BLaER1 treated with 17β-estradiol and CSF1 and Interleukin-3, amounts not matched to agents 10 nM and 100 nM (cell line): ENCODE results near the gene UNCX.
"Not testable (repeated sequence)": the region's sequence is repeated elsewhere in the genome, so short reads cannot be mapped to it uniquely, and the experiment has no call there.

Source experiments
- H3K27ac ChIP-seq, 11 experiments: shearing (Covaris generic); formaldehyde crosslinking; 2 replicates each; pipeline ENCODE4 v1.8.1; 2022
- H3K27me3 ChIP-seq, 11 experiments: shearing (Covaris generic); formaldehyde crosslinking; 2 replicates each; pipeline ENCODE4 v1.8.1; 2022
- H3K36me3 ChIP-seq, 11 experiments: shearing (Covaris generic); formaldehyde crosslinking; 2 replicates each; pipeline ENCODE4 v1.8.1; 2022
- H3K4me1 ChIP-seq, 10 experiments: shearing (Covaris generic); formaldehyde crosslinking; 2 replicates each; pipeline ENCODE4 v1.8.1; 2022
- H3K4me2 ChIP-seq, 11 experiments: shearing (Covaris generic); formaldehyde crosslinking; 2 replicates each; pipeline ENCODE4 v1.8.1; 2022
- H3K4me3 ChIP-seq, 10 experiments: shearing (Covaris generic); formaldehyde crosslinking; 2 replicates each; pipeline ENCODE4 v1.8.1; 2022
- H3K9ac ChIP-seq, 11 experiments: shearing (Covaris generic); formaldehyde crosslinking; 2 replicates each; pipeline ENCODE4 v1.8.1; 2022
- H3K9me3 ChIP-seq, 11 experiments: shearing (Covaris generic); formaldehyde crosslinking; replicated peaks in 1 of 11; 2 replicates each; pipeline ENCODE4 v1.8.1; 2022
- H4K20me1 ChIP-seq, 11 experiments: shearing (Covaris generic); formaldehyde crosslinking; 2 replicates each; pipeline ENCODE4 v1.8.1; 2022
- Cebpa-rat ChIP-seq, 11 experiments: shearing (Covaris generic); IDR thresholded peaks; 2 replicates each; pipeline ENCODE4 v1.8.1; 2022

UNCX gene

GRCh38 chr7:1254281-1255079 lies 21.8 kb downstream of the UNCX start:
- Histone ChIP-seq H3K27ac (no peak overlapping the region), H3K4me2 (peak overlapping the region in 7 of 11 experiments; percentile 10 to 44 (median 27); a peak in 6 of 22 replicates), H3K36me3 (no peaks in the 10 kb centered on the region), H3K4me3 (no peak overlapping the region), H3K4me1 (peaks cover 0 to 11% (median 6%) of the 10 kb centered on the region in 10 experiments; a peak in 9 of 20 replicates), H3K27me3 (peaks cover 96 to 100% (median 100%) of the 10 kb centered on the region in 11 experiments), H3K9ac (no peak overlapping the region), H4K20me1 (peaks cover 0 to 70% (median 31%) of the 10 kb centered on the region in 11 experiments; a peak in 15 of 22 replicates), H3K9me3 (no peaks in the 10 kb centered on the region)
- no peak for TF ChIP-seq Cebpa-rat (IDR thresholded peaks at IDR 0.05)

GRCh38 chr7:1255080-1255816 lies 22.6 kb downstream of the UNCX start:
- H3K27ac ChIP-seq: no peak overlapping the region
- H3K9ac ChIP-seq: no peak overlapping the region
- TF ChIP-seq Cebpa-rat (IDR thresholded peaks at IDR 0.05): no peak
- H3K4me1 ChIP-seq: peaks cover 0 to 7% (median 6%) of the 10 kb centered on the region in 10 experiments; a peak in 9 of 20 replicates
- no peak overlapping the region for H3K4me3 ChIP-seq
- H3K27me3 ChIP-seq: peaks cover 91 to 100% (median 100%) of the 10 kb centered on the region in 11 experiments
- no peaks in the 10 kb centered on the region for H3K36me3 ChIP-seq
- H4K20me1 ChIP-seq: peaks cover 0 to 62% (median 25%) of the 10 kb centered on the region in 11 experiments; a peak in 12 of 22 replicates
- no peaks in the 10 kb centered on the region for H3K9me3 ChIP-seq
- H3K4me2 ChIP-seq: no peak overlapping the region

- TF ChIP-seq Cebpa-rat (IDR thresholded peaks at IDR 0.05): no peak
- H3K27ac ChIP-seq: no peak overlapping the region
- H3K36me3 ChIP-seq: no peaks in the 10 kb centered on the region
- no peak overlapping the region for H3K4me3 ChIP-seq
- no peaks in the 10 kb centered on the region for H3K9me3 ChIP-seq
- H3K4me1 ChIP-seq: peaks cover 0 to 7% (median 6%) of the 10 kb centered on the region in 10 experiments; a peak in 9 of 20 replicates
- no peak overlapping the region for H3K4me2 ChIP-seq
- no peak overlapping the region for H3K9ac ChIP-seq
- H3K27me3 ChIP-seq: peaks cover 91 to 100% (median 100%) of the 10 kb centered on the region in 11 experiments
- H4K20me1 ChIP-seq: peaks cover 0 to 60% (median 25%) of the 10 kb centered on the region in 11 experiments; a peak in 12 of 22 replicates
These were observed 23.2 kb downstream of the UNCX start for GRCh38 chr7:1255817-1256340.

- no peak overlapping the region for H3K27ac ChIP-seq
- H3K9ac ChIP-seq: no peak overlapping the region
- H3K4me1 ChIP-seq: peaks cover 0 to 7% (median 6%) of the 10 kb centered on the region in 10 experiments; a peak in 9 of 20 replicates
- TF ChIP-seq Cebpa-rat (IDR thresholded peaks at IDR 0.05): no peak
- H3K36me3 ChIP-seq: no peaks in the 10 kb centered on the region
- peaks cover 0 to 52% (median 22%) of the 10 kb centered on the region in 11 experiments; a peak in 12 of 22 replicates for H4K20me1 ChIP-seq
- no peak overlapping the region for H3K4me2 ChIP-seq
- H3K27me3 ChIP-seq: peaks cover 91 to 100% (median 100%) of the 10 kb centered on the region in 11 experiments
- H3K9me3 ChIP-seq: no peaks in the 10 kb centered on the region
- no peak overlapping the region for H3K4me3 ChIP-seq
These were observed 23.9 kb downstream of the UNCX start for GRCh38 chr7:1256621-1257020.

DNA sequence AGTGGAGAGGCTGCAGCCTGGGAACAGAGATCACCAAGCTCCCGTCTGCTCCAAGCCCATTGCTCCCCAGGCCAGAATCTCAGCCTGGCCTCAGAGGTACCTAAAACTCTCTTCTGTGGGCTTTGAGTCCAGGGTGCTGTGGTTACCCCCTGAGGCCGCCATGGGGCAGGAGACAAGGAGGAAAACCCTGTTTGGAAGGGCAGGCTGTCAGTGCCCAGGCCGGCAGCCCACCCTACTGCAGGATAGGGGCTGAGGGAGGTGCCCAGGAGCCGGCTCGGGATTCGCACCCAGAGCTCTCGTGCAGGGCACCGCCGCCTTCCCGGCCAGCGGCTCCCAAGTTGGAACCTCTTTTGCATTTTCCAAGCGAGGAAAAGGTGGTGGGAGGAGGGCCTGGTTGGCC lies 24.5 kb downstream of the UNCX start:
- no peaks in the 10 kb centered on the region for H3K36me3 ChIP-seq
- H3K4me1 ChIP-seq: peaks cover 0 to 7% (median 6%) of the 10 kb centered on the region in 10 experiments; a peak in 9 of 20 replicates
- H3K27me3 ChIP-seq: peaks cover 89 to 100% (median 100%) of the 10 kb centered on the region in 11 experiments
- peaks cover 0 to 48% (median 19%) of the 10 kb centered on the region in 11 experiments; a peak in 12 of 22 replicates for H4K20me1 ChIP-seq
- no peak overlapping the region for H3K4me3 ChIP-seq
- no peak overlapping the region for H3K4me2 ChIP-seq
- H3K9me3 ChIP-seq: no peaks in the 10 kb centered on the region
- H3K9ac ChIP-seq: no peak overlapping the region
- no peak for TF ChIP-seq Cebpa-rat (IDR thresholded peaks at IDR 0.05)
- no peak overlapping the region for H3K27ac ChIP-seq

GRCh38 chr7:1257863-1258262 lies 25.2 kb downstream of the UNCX start:
- H3K9me3 ChIP-seq: no peaks in the 10 kb centered on the region
- H3K4me2 ChIP-seq: no peak overlapping the region
- H3K27me3 ChIP-seq: peaks cover 82 to 100% (median 99%) of the 10 kb centered on the region in 11 experiments
- H4K20me1 ChIP-seq: peaks cover 0 to 42% (median 19%) of the 10 kb centered on the region in 11 experiments; a peak in 12 of 22 replicates
- no peak overlapping the region for H3K9ac ChIP-seq
- H3K27ac ChIP-seq: no peak overlapping the region
- H3K4me3 ChIP-seq: no peak overlapping the region
- H3K36me3 ChIP-seq: no peaks in the 10 kb centered on the region
- peaks cover 0 to 7% (median 6%) of the 10 kb centered on the region in 10 experiments; a peak in 9 of 20 replicates for H3K4me1 ChIP-seq
- TF ChIP-seq Cebpa-rat (IDR thresholded peaks at IDR 0.05): no peak

GRCh38 chr7:1259621-1260243 lies 27.1 kb downstream of the UNCX start:
- TF ChIP-seq Cebpa-rat (IDR thresholded peaks at IDR 0.05): no peak
- no peaks in the 10 kb centered on the region for H3K4me1 ChIP-seq
- H3K4me2 ChIP-seq: no peak overlapping the region
- no peak overlapping the region for H3K4me3 ChIP-seq
- H3K9me3 ChIP-seq: no peaks in the 10 kb centered on the region
- H3K27ac ChIP-seq: no peak overlapping the region
- H3K27me3 ChIP-seq: peaks cover 75 to 100% (median 99%) of the 10 kb centered on the region in 11 experiments
- no peak overlapping the region for H3K9ac ChIP-seq
- H3K36me3 ChIP-seq: no peaks in the 10 kb centered on the region
- H4K20me1 ChIP-seq: peaks cover 0 to 38% (median 15%) of the 10 kb centered on the region in 11 experiments; a peak in 12 of 22 replicates

DNA sequence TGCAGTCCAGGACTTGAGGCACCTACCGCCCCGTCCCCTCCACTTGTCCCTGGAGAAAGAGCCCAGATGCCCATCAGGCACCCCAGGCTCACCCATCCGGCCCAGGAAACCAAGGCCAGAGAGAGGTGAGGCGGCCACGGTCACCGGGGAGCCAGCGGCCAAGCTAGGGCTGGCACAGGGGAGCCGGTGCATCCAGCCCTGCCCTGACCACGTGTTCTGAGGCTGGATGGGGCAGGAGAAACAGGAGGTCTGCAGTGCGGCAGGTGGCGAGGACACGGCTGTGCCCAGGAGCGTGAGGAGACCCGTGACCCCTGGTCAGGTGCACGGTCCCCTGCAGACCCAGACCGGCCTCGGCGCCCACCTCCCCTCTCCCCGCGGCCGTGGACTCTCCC lies 27.6 kb downstream of the UNCX start:
- Histone ChIP-seq H3K4me3 (no peak overlapping the region), H3K27me3 (peaks cover 71 to 100% (median 99%) of the 10 kb centered on the region in 11 experiments), H3K9ac (no peak overlapping the region), H3K27ac (no peak overlapping the region), H3K4me2 (no peak overlapping the region), H3K9me3 (no peaks in the 10 kb centered on the region), H3K36me3 (no peaks in the 10 kb centered on the region), H3K4me1 (no peaks in the 10 kb centered on the region), H4K20me1 (peaks cover 0 to 35% (median 14%) of the 10 kb centered on the region in 11 experiments; a peak in 12 of 22 replicates)
- no peak for TF ChIP-seq Cebpa-rat (IDR thresholded peaks at IDR 0.05)

DNA sequence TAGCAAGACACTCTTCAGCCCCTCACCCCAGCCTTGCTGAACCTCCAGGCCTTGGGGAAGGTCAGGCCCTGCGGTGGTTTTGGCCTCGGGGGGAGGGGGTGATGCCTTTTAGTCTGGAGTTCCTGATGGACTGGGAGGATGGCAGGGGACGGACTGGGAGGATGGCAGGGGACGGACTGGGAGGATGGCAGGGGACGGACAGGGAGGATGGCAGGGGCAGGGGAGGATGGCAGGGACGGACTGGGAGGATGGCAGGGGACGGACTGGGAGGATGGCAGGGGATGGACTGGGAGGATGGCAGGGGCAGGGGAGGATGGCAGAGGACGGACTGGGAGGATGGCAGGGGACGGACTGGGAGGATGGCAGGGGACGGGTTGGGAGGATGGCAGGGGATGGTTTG lies 28.4 kb downstream of the UNCX start:
- H3K27ac ChIP-seq, H3K36me3 ChIP-seq, H3K4me1 ChIP-seq, H3K4me2 ChIP-seq, H3K9me3 ChIP-seq, H3K4me3 ChIP-seq, H3K9ac ChIP-seq: not testable (repeated sequence)
- Histone ChIP-seq H4K20me1 (peaks cover 0 to 27% (median 9%) of the 10 kb centered on the region in 11 experiments; a peak in 11 of 22 replicates), H3K27me3 (peaks cover 63 to 98% (median 96%) of the 10 kb centered on the region in 11 experiments)
